Cardiac muscle cell (in vitro differentiated cells and primary cell): ENCODE measurements around the gene FHIT. TPM values are rescaled to one million over a fixed set of nuclear protein-coding genes. Genes with fewer than 3 reads are reported as not detected.

Source experiments
- DNase-seq, 2 donors: peaks; one replicate each; pipeline versions ENCODE4 v3.0.0 to v3.0.0-alpha.2; 2010 to 2017; ENCODE audit warnings: low read depth in 1 of 2, low spot score in 1 of 2
- H3K27ac ChIP-seq: fragments of 200-600 bp; sonication (generic); 2 replicates; pipeline ENCODE4 v1.5.1; 2016
- H3K27me3 ChIP-seq: fragments of 200-600 bp; sonication (generic); 2 replicates; pipeline ENCODE4 v1.6.0; 2016; ENCODE audit warnings: control low read depth
- H3K36me3 ChIP-seq: fragments of 200-600 bp; sonication (generic); 2 replicates; pipeline ENCODE4 v1.5.1; 2016; ENCODE audit warnings: control low read depth
- H3K4me1 ChIP-seq: fragments of 200-600 bp; sonication (generic); 2 replicates; pipeline ENCODE4 v1.8.1; 2017; ENCODE audit warnings: low read depth, mild to moderate bottlenecking, mixed run types
- H3K4me3 ChIP-seq: fragments of 200-600 bp; sonication (generic); 2 replicates; pipeline ENCODE4 v1.5.1; 2016; ENCODE audit warnings: mild to moderate bottlenecking
- H3K9me3 ChIP-seq: fragments of 200-600 bp; sonication (generic); 2 replicates; pipeline ENCODE4 v1.5.1; 2017; ENCODE audit warnings: low read depth, mild to moderate bottlenecking, control low read depth
- polyA plus RNA-seq: library from polyadenylated mRNA; unstranded; fragments of >200 nt; fragmentation: Nextera tagmentation; extraction: Ambion mirVana; gene quantifications from 2 replicates; pipeline ENCODE4 v1.2.1, GENCODE V29; 2016
- total RNA-seq: library from RNA; depleted of rRNA; stranded (reverse); fragments of >200 nt; gene quantifications from 2 replicates; pipeline ENCODE4 v1.2.3, GENCODE V29; 2016
- TF ChIP-seq, protein P1 (sequence below): IDR thresholded peaks from 2 replicates; pipeline ENCODE4 v1.5.1; 2012; ENCODE audit warnings: low read depth, mild to moderate bottlenecking, low read length

FHIT gene
- total and polyA plus RNA-seq, 2 experiments from 2014 or later: 6.9 to 12.5 TPM

DNA sequence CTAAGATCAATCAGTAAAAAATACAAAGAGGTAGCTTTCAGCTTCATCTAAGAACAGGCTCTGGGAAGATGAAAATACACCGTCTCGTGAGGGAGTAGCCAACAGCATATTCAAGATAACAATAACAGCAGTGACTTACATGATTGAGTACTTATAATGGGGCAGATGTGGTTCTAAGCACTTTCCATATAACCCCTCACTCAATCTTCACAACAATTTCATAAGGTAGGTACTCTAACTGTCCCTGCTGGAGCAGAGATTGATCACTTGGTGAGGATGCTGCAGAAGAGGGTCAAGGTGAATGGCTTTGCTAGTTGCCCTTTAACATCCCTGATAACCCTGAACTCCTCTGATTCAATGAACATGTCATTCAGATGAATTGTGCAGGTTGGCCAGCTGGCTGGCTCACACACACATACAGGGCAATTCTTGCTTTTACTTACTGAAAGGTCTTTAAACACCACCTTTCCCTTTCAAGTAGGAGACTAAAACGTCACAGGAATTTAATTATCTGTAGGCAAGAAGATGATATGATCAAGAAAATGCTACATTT, 1217.3 kb downstream of the FHIT start:
- H3K4me1 ChIP-seq: no peaks in the 10 kb centered on the region
- H3K9me3 ChIP-seq: no peaks in the 10 kb centered on the region
- no peaks in the 10 kb centered on the region for H3K27me3 ChIP-seq
- H3K4me3 ChIP-seq: no peak overlapping the region
- no peak overlapping the region for H3K27ac ChIP-seq
- TF ChIP-seq, protein P1, sequence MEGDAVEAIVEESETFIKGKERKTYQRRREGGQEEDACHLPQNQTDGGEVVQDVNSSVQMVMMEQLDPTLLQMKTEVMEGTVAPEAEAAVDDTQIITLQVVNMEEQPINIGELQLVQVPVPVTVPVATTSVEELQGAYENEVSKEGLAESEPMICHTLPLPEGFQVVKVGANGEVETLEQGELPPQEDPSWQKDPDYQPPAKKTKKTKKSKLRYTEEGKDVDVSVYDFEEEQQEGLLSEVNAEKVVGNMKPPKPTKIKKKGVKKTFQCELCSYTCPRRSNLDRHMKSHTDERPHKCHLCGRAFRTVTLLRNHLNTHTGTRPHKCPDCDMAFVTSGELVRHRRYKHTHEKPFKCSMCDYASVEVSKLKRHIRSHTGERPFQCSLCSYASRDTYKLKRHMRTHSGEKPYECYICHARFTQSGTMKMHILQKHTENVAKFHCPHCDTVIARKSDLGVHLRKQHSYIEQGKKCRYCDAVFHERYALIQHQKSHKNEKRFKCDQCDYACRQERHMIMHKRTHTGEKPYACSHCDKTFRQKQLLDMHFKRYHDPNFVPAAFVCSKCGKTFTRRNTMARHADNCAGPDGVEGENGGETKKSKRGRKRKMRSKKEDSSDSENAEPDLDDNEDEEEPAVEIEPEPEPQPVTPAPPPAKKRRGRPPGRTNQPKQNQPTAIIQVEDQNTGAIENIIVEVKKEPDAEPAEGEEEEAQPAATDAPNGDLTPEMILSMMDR: no peak
- no peak for DNase-seq
- H3K36me3 ChIP-seq: no peaks in the 10 kb centered on the region

DNA sequence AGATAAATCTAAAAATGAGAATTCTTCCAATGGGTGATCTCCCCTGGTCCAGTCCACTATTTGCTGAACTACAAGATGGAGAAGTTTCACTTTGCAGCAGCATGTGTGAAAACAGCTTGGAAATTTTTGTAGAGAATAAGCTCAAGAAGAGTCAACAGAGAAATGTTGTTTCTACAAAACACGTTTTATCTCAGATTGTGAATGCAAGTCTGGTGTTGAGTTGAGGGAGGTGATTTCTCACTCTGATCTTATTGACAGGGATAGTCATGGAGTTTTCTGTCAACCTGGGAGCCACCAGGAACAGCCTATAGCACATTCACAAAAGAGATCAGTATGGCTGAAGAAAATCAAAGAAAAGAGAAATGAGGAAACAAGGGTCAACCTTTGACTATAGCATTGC, 1220.3 kb downstream of the FHIT start:
- DNase-seq: no peak
- H3K36me3 ChIP-seq: no peaks in the 10 kb centered on the region
- H3K27me3 ChIP-seq: no peaks in the 10 kb centered on the region
- TF ChIP-seq, protein P1: no peak
- H3K4me3 ChIP-seq: no peak overlapping the region
- no peak overlapping the region for H3K27ac ChIP-seq
- H3K4me1 ChIP-seq: no peaks in the 10 kb centered on the region
- no peaks in the 10 kb centered on the region for H3K9me3 ChIP-seq

DNA sequence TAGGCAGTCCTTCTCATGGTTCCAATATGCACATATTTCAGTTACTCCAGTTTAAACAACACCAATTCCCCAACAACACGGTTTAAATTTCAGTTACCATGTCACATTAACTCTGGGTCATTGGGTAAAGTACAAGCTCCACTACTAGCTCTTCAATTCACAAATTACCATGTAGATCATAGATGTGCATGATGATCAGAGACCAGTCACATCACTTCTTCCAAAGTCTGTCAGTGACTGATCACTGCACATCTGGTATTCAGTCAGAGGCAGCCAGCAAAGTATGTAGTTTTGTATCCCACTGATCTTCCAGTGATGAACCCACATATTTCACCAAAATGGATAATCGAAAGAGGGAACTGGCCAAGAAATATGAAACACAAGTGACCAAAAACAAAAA, 1223.0 kb downstream of the FHIT start:
- H3K4me1 ChIP-seq: peaks cover 4% of the 10 kb centered on the region
- H3K9me3 ChIP-seq: no peaks in the 10 kb centered on the region
- no peak overlapping the region for H3K27ac ChIP-seq
- no peak overlapping the region for H3K4me3 ChIP-seq
- H3K27me3 ChIP-seq: no peaks in the 10 kb centered on the region
- H3K36me3 ChIP-seq: no peaks in the 10 kb centered on the region
- TF ChIP-seq, protein P1: no peak
- no peak for DNase-seq

DNA sequence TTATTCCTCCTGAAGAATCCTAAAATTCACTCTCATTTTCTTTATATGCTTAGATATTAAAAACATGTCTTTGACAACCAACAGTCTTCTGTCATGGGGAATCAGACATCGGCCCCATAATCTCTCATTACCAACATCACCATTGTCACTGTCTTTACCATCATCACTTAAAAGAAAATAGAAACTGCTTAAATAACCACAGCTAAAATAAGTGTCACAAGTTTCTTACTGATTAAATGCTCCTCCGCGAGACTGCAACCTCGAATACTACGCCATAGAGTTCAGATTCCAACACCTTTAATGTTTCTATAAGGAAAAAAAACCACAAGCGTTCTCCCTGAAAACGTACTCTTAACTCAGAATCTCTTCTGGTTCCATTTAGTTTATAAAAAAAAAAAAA, 1223.9 kb downstream of the FHIT start:
- no peaks in the 10 kb centered on the region for H3K36me3 ChIP-seq

DNA sequence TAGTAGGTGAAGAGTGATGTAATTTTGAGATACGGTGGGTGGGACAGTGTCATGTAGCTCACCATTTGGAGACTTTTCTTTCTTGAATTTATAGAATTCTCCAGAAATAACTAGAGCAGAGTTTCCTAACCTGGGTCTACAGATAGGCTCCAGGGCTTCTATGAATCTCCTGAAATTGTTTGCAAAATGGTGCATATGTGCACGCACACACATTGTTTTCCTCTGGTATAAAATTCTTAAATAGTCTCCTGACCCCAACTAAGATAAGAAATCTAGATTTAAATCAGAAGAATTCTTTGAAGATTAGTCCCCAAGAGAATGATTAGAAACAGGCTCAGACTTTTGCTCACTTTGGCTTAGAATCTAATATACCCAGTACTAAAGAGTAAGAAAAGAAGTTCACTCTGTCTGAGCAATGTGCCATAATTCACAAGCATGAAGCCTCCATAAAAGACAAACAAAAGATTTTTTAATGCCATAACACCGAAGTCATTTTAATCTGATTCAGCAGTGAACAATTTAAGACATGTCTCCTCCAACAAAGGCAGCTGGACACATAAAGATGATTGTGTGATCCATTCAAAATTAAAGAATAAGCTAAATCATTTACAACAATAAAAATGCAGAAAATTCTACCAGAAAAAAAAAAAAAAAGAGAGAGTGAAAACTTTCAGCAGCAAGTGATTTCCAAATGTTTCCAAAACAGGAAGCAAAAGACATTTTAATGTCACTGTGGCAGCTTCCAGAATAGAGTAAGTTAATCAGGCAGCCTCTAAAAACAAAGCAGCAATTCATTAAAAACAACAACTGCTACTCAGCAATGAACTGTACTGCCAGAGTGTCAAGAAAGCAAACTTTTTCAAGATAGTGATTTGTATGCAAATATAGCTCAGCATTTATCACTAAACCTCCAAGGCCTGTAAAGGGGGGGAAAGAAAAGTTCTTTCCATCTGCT, 1225.9 kb downstream of the FHIT start:
- DNase-seq: no peak
- no peaks in the 10 kb centered on the region for H3K27me3 ChIP-seq
- TF ChIP-seq, protein P1: no peak

More for the DNA sequence above, 1223.9 kb downstream of the FHIT start:
- Histone ChIP-seq H3K9me3 (no peaks in the 10 kb centered on the region), H3K27me3 (no peaks in the 10 kb centered on the region), H3K4me3 (no peak overlapping the region), H3K4me1 (peaks cover 13% of the 10 kb centered on the region), H3K27ac (no peak overlapping the region)
- DNase-seq: no peak
- TF ChIP-seq, protein P1: no peak

More for the DNA sequence above, 1225.9 kb downstream of the FHIT start:
- Histone ChIP-seq H3K4me1 (peaks cover 18% of the 10 kb centered on the region), H3K4me3 (no peak overlapping the region), H3K36me3 (no peaks in the 10 kb centered on the region), H3K9me3 (no peaks in the 10 kb centered on the region), H3K27ac (no peak overlapping the region)
